Measurements from ENCODE around the gene MESP2.
"Not testable (repeated sequence)": the region's sequence is repeated elsewhere in the genome, so short reads cannot be mapped to it uniquely, and the experiment has no call there.

Gene MESP2

GRCh38 chr15:89783111-89783860 lies 7.2 kb downstream of the MESP2 start:
- peaks cover 4% of the 10 kb centered on the region for H3K36me3 Mint-ChIP-seq
- no peaks in the 10 kb centered on the region for H3K4me1 Mint-ChIP-seq
- no peak overlapping the region for H3K4me3 Mint-ChIP-seq
- peaks cover 4% of the 10 kb centered on the region for H3K27me3 Mint-ChIP-seq
- H3K27ac Mint-ChIP-seq, result no peak overlapping the region
- peaks cover 3% of the 10 kb centered on the region for H3K9me3 Mint-ChIP-seq

- Mint-ChIP-seq H3K4me1 (no peaks in the 10 kb centered on the region), H3K9me3 (peaks cover 5% of the 10 kb centered on the region), H3K27me3 (peaks cover 3% of the 10 kb centered on the region), H3K36me3 (peaks cover 4% of the 10 kb centered on the region), H3K27ac (no peak overlapping the region), H3K4me3 (no peak overlapping the region)
These were observed 7.9 kb downstream of the MESP2 start for GRCh38 chr15:89783861-89784685.

GRCh38 chr15:89784686-89784960 lies 8.5 kb downstream of the MESP2 start:
- Mint-ChIP-seq H3K9me3 (peaks cover 5% of the 10 kb centered on the region), H3K27ac (no peak overlapping the region), H3K27me3 (peaks cover 2% of the 10 kb centered on the region), H3K36me3 (peaks cover 4% of the 10 kb centered on the region), H3K4me1 (no peaks in the 10 kb centered on the region), H3K4me3 (no peak overlapping the region)

GRCh38 chr15:89785064-89785773 lies 9.1 kb downstream of the MESP2 start:
- H3K36me3 Mint-ChIP-seq, result peaks cover 4% of the 10 kb centered on the region
- no peaks in the 10 kb centered on the region for H3K4me1 Mint-ChIP-seq
- H3K27ac Mint-ChIP-seq, result no peak overlapping the region
- peaks cover 5% of the 10 kb centered on the region for H3K9me3 Mint-ChIP-seq
- peaks cover 2% of the 10 kb centered on the region for H3K27me3 Mint-ChIP-seq
- H3K4me3 Mint-ChIP-seq, result no peak overlapping the region

- H3K4me3 Mint-ChIP-seq, result no peak overlapping the region
- H3K27ac Mint-ChIP-seq, result no peak overlapping the region
- peaks cover 5% of the 10 kb centered on the region for H3K9me3 Mint-ChIP-seq
- no peaks in the 10 kb centered on the region for H3K27me3 Mint-ChIP-seq
- H3K4me1 Mint-ChIP-seq, result no peaks in the 10 kb centered on the region
- H3K36me3 Mint-ChIP-seq, result peaks cover 4% of the 10 kb centered on the region
These were observed 9.6 kb downstream of the MESP2 start for GRCh38 chr15:89785774-89786140.

- H3K9me3 Mint-ChIP-seq, result peaks cover 5% of the 10 kb centered on the region
- peaks cover 4% of the 10 kb centered on the region for H3K36me3 Mint-ChIP-seq
- H3K27me3 Mint-ChIP-seq, result no peaks in the 10 kb centered on the region
- no peak overlapping the region for H3K4me3 Mint-ChIP-seq
- H3K27ac Mint-ChIP-seq, result no peak overlapping the region
- no peaks in the 10 kb centered on the region for H3K4me1 Mint-ChIP-seq
These were observed 11.8 kb downstream of the MESP2 start for GRCh38 chr15:89787944-89788343.

GRCh38 chr15:89788585-89788984 lies 12.5 kb downstream of the MESP2 start:
- not testable (repeated sequence) for H3K4me3 Mint-ChIP-seq, H3K27me3 Mint-ChIP-seq, H3K36me3 Mint-ChIP-seq, H3K9me3 Mint-ChIP-seq, H3K27ac Mint-ChIP-seq, H3K4me1 Mint-ChIP-seq

- Mint-ChIP-seq H3K36me3 (peaks cover 4% of the 10 kb centered on the region), H3K9me3 (peaks cover 5% of the 10 kb centered on the region), H3K27me3 (no peaks in the 10 kb centered on the region), H3K4me3 (no peak overlapping the region), H3K27ac (no peak overlapping the region), H3K4me1 (no peaks in the 10 kb centered on the region)
These were observed 14.1 kb downstream of the MESP2 start for GRCh38 chr15:89790206-89790605.

- H3K4me1 Mint-ChIP-seq, result no peaks in the 10 kb centered on the region
- H3K36me3 Mint-ChIP-seq, result peaks cover 4% of the 10 kb centered on the region
- H3K9me3 Mint-ChIP-seq, result peaks cover 5% of the 10 kb centered on the region
- no peak overlapping the region for H3K4me3 Mint-ChIP-seq
- H3K27ac Mint-ChIP-seq, result no peak overlapping the region
- no peaks in the 10 kb centered on the region for H3K27me3 Mint-ChIP-seq
These were observed 14.5 kb downstream of the MESP2 start for GRCh38 chr15:89790661-89791060.

- H3K27ac Mint-ChIP-seq, result no peak overlapping the region
- no peak overlapping the region for H3K4me3 Mint-ChIP-seq
- no peaks in the 10 kb centered on the region for H3K27me3 Mint-ChIP-seq
These were observed 16.1 kb downstream of the MESP2 start for GRCh38 chr15:89792106-89792805.

GRCh38 chr15:89794627-89795241 lies 18.6 kb downstream of the MESP2 start:
- no peak overlapping the region for H3K4me3 Mint-ChIP-seq
- H3K4me1 Mint-ChIP-seq, result no peaks in the 10 kb centered on the region
- H3K36me3 Mint-ChIP-seq, result no peaks in the 10 kb centered on the region
- H3K27me3 Mint-ChIP-seq, result no peaks in the 10 kb centered on the region
- H3K9me3 Mint-ChIP-seq, result no peaks in the 10 kb centered on the region
- H3K27ac Mint-ChIP-seq, result peak overlapping the region; percentile 37

More at GRCh38 chr15:89792106-89792805, 16.1 kb downstream of the MESP2 start:
- peaks cover 5% of the 10 kb centered on the region for H3K9me3 Mint-ChIP-seq
- H3K36me3 Mint-ChIP-seq, result peaks cover 4% of the 10 kb centered on the region
- no peaks in the 10 kb centered on the region for H3K4me1 Mint-ChIP-seq

GRCh38 chr15:89795996-89796395 lies 19.9 kb downstream of the MESP2 start:
- Mint-ChIP-seq H3K4me1 (no peaks in the 10 kb centered on the region), H3K9me3 (no peaks in the 10 kb centered on the region), H3K27ac (no peak overlapping the region), H3K4me3 (no peak overlapping the region), H3K36me3 (no peaks in the 10 kb centered on the region), H3K27me3 (peaks cover 2% of the 10 kb centered on the region)

GRCh38 chr15:89797678-89798201 lies 21.6 kb downstream of the MESP2 start:
- no peak overlapping the region for H3K4me3 Mint-ChIP-seq
- no peak overlapping the region for H3K27ac Mint-ChIP-seq
- H3K27me3 Mint-ChIP-seq, result peaks cover 4% of the 10 kb centered on the region
- no peaks in the 10 kb centered on the region for H3K36me3 Mint-ChIP-seq
- H3K4me1 Mint-ChIP-seq, result no peaks in the 10 kb centered on the region
- no peaks in the 10 kb centered on the region for H3K9me3 Mint-ChIP-seq

GRCh38 chr15:89799011-89799911 lies 23.1 kb downstream of the MESP2 start:
- Mint-ChIP-seq H3K27me3 (peaks cover 4% of the 10 kb centered on the region), H3K27ac (no peak overlapping the region), H3K4me1 (no peaks in the 10 kb centered on the region), H3K4me3 (no peak overlapping the region), H3K36me3 (no peaks in the 10 kb centered on the region), H3K9me3 (no peaks in the 10 kb centered on the region)
